ENCODE measurements around the gene H3-3A. TPM values are rescaled to one million over a fixed set of nuclear protein-coding genes. Genes with fewer than 3 reads are reported as not detected.

Gene H3-3A
- total and polyA plus RNA-seq, 2 of the 8 experiments (the other 6 are each of a cell fraction or from before 2014, with no cell fraction given) = 1,157 to 1,223 TPM

DNA sequence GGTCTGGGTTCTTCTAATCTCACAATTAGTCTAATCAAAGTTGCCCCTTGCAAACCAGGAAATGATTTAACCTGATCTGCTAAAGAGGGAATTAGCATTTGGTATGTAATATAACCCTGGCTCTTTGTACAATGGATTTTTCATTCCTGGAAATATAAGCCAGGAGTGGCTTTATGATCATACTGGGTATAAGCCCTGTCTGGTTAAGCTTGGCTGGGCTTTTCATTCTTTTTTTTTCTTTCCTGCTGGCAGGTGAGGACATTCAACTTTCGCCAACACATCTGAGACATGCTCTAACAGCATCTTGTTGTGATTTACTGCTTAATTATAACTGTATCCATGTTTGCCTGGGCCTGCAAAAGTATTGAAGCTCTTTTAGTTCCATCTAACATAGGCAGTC is 42.9 kb upstream of the H3-3A start:
- H3K4me3 ChIP-seq (ENCODE audit: extremely low read depth in 1 of 4, insufficient read depth in 2 of 4, low read depth in 3 of 4, low read length in 4 of 4) = no peak overlapping the region
- no peak overlapping the region for H4K5ac ChIP-seq (ENCODE audit: insufficient read length, low read depth, low read length)
- no peaks in the 10 kb centered on the region for H3K79me2 ChIP-seq (ENCODE audit: control insufficient read depth in 1 of 2, insufficient read depth in 2 of 2, low read length in 2 of 2)
- DNase-seq (ENCODE audit: low read depth in 1 of 2, low spot score in 2 of 2) (no peak), FAIRE-seq (no peak)
- no peaks in the 10 kb centered on the region for H3K79me1 ChIP-seq (ENCODE audit: low read depth, low read length)
- no peak overlapping the region for H2BK5ac ChIP-seq (ENCODE audit: low read depth, low read length)
- no peaks in the 10 kb centered on the region for H4K20me1 ChIP-seq (replicated peaks in 1 of 2; ENCODE audit: control insufficient read depth in 1 of 2, insufficient read depth in 2 of 2, low read length in 2 of 2)
- H2BK120ac ChIP-seq (replicated peaks; ENCODE audit: low read depth, low read length) = no peak overlapping the region
- H3K4me2 ChIP-seq (ENCODE audit: insufficient read depth in 1 of 2, low read depth in 2 of 2, low read length in 2 of 2) = no peak overlapping the region
- H3K56ac ChIP-seq (replicated peaks; ENCODE audit: insufficient read length, low read depth, low read length) = no peak overlapping the region
- no peak overlapping the region for H4K91ac ChIP-seq (replicated peaks; ENCODE audit: insufficient read length, low read length)
- no peaks in the 10 kb centered on the region for H3K27me3 ChIP-seq (replicated peaks in 1 of 4; ENCODE audit: control insufficient read depth in 3 of 4, extremely low read depth in 1 of 4, insufficient read depth in 3 of 4, low read length in 3 of 4)
- H3K4me1 ChIP-seq (replicated peaks in 1 of 4; ENCODE audit: control insufficient read depth in 3 of 4, insufficient read depth in 4 of 4, low read length in 3 of 4) = no peaks in the 10 kb centered on the region
- H4K8ac ChIP-seq (ENCODE audit: extremely low read depth, insufficient read depth, low read length) = no peak overlapping the region
- POLR2A ChIA-PET (ENCODE audit: partially characterized antibody) = interaction anchor here (0.8 to 1.0 kb wide), 2 partner anchors 9 to 47 kb away, joined by 3 to 4 read pairs; no protein-coding TSS in a partner anchor
- H2AK5ac ChIP-seq (ENCODE audit: low read depth, low read length) = no peak overlapping the region
- H3K4ac ChIP-seq (replicated peaks; ENCODE audit: insufficient read length, low read depth, low read length) = no peak overlapping the region
- no peaks in the 10 kb centered on the region for H3K23me2 ChIP-seq (ENCODE audit: low read depth, low read length)
- no peaks in the 10 kb centered on the region for H3K36me3 ChIP-seq (ENCODE audit: control insufficient read depth in 2 of 4, insufficient read depth in 4 of 4, low read length in 3 of 4)
- no peak overlapping the region for H2AFZ ChIP-seq (ENCODE audit: low read length)
- H2BK12ac ChIP-seq (ENCODE audit: low read depth, low read length) = no peak overlapping the region
- H3K9me3 ChIP-seq (ENCODE audit: insufficient read depth in 2 of 2, low read depth in 1 of 2, low read length in 1 of 2) = no peaks in the 10 kb centered on the region
- no peak overlapping the region for H3K14ac ChIP-seq (ENCODE audit: insufficient read length)
- no peak overlapping the region for H3K27ac ChIP-seq (ENCODE audit: low read depth, low read length)
- no peak overlapping the region for H3K23ac ChIP-seq (ENCODE audit: insufficient read length)
- no peak overlapping the region for H3K9ac ChIP-seq (replicated peaks in 1 of 4; ENCODE audit: extremely low read depth in 1 of 4, low read depth in 3 of 4, low read length in 3 of 4)
- H2BK15ac ChIP-seq (ENCODE audit: low read length) = no peak overlapping the region
- 100% methylated on average over 1 of the region's 1 CpG; no CpG with 5 or more reads in 1 of the 2 experiments for WGBS, 2 experiments (ENCODE audit: extremely low coverage in 1 of 2, insufficient coverage in 1 of 2, insufficient read length in 1 of 2, insufficient replicate concordance in 2 of 2, low coverage in 1 of 2, low lambda C conversion rate in 2 of 2, missing lambda C conversion rate in 1 of 2)
- H3K18ac ChIP-seq (ENCODE audit: extremely low read depth, low read length) = no peak overlapping the region
- no peak overlapping the region for H2BK20ac ChIP-seq (ENCODE audit: low read length)
- CTCF ChIA-PET (ENCODE audit: partially characterized antibody) = interaction anchor here (0.5 to 1.0 kb wide), 3 partner anchors 32 to 163 kb away, joined by 3 to 4 read pairs (median 3); no protein-coding TSS in a partner anchor
- no peak for TF ChIP-seq YY1 (IDR thresholded peaks at IDR 0.05; ENCODE audit: low read depth, low read length)
- TF ChIP-seq, protein P1, sequence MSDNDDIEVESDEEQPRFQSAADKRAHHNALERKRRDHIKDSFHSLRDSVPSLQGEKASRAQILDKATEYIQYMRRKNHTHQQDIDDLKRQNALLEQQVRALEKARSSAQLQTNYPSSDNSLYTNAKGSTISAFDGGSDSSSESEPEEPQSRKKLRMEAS (IDR thresholded peaks at IDR 0.05) = no peak
- no peak for TF ChIP-seq CHD1 (IDR thresholded peaks at IDR 0.05; ENCODE audit: low read depth, low read length)
- no peak for TF ChIP-seq PHF8 (conservative IDR thresholded peaks at IDR 0.05; ENCODE audit: low read depth, low read length)
- TF ChIP-seq SRF (IDR thresholded peaks at IDR 0.05; ENCODE audit: low read depth, low read length) = no peak
- TF ChIP-seq, protein P2, sequence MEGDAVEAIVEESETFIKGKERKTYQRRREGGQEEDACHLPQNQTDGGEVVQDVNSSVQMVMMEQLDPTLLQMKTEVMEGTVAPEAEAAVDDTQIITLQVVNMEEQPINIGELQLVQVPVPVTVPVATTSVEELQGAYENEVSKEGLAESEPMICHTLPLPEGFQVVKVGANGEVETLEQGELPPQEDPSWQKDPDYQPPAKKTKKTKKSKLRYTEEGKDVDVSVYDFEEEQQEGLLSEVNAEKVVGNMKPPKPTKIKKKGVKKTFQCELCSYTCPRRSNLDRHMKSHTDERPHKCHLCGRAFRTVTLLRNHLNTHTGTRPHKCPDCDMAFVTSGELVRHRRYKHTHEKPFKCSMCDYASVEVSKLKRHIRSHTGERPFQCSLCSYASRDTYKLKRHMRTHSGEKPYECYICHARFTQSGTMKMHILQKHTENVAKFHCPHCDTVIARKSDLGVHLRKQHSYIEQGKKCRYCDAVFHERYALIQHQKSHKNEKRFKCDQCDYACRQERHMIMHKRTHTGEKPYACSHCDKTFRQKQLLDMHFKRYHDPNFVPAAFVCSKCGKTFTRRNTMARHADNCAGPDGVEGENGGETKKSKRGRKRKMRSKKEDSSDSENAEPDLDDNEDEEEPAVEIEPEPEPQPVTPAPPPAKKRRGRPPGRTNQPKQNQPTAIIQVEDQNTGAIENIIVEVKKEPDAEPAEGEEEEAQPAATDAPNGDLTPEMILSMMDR (IDR thresholded peaks at IDR 0.05; ENCODE audit: control extremely low read depth in 1 of 3, insufficient read depth in 1 of 3, low read depth in 1 of 3, low read length in 3 of 3) = no peak
- TF ChIP-seq POLR2A (IDR thresholded peaks at IDR 0.05; ENCODE audit: control extremely low read depth in 1 of 2, low read depth in 2 of 2, low read length in 2 of 2) = no peak
- TF ChIP-seq BCL11A (IDR thresholded peaks at IDR 0.05; ENCODE audit: low read depth in 2 of 2, low read length in 2 of 2) = no peak
- no peak for TF ChIP-seq HDAC6 (IDR thresholded peaks at IDR 0.05; ENCODE audit: low read depth, low read length)
- TF ChIP-seq CBX5 (IDR thresholded peaks at IDR 0.05; ENCODE audit: low read depth, low read length) = no peak
- no peak for TF ChIP-seq BACH1 (IDR thresholded peaks at IDR 0.05; ENCODE audit: low read length)
- no peak for TF ChIP-seq RAD21 (IDR thresholded peaks at IDR 0.05 in 1 of 2, conservative IDR thresholded peaks at IDR 0.05 in 1 of 2; ENCODE audit: low read depth in 2 of 2, low read length in 2 of 2)

Data from H1 (cell line).